Inflammatory macrophage (primary cell): ENCODE measurements around the gene GNAZ.
A peak's percentile ranks its signal among the peaks of the same experiment; 100 is the strongest.

Experiments
- DNase-seq, 2 donors: peaks; one replicate each; pipeline ENCODE4 v3.0.0-alpha.2; 2020 to 2022

GNAZ gene

GRCh38 chr22:23078462-23078787 lies 8.1 kb downstream of the GNAZ start:
- DNase-seq, result no peak

- no peak for DNase-seq
Observed at GRCh38 chr22:23079240-23079768, 9.0 kb downstream of the GNAZ start.

GRCh38 chr22:23079814-23080521 lies 9.6 kb downstream of the GNAZ start:
- no peak for DNase-seq

- no peak for DNase-seq
Observed at GRCh38 chr22:23080613-23081290, 10.4 kb downstream of the GNAZ start.

- DNase-seq, result no peak
Observed at GRCh38 chr22:23082534-23083314, 12.4 kb downstream of the GNAZ start.

DNA sequence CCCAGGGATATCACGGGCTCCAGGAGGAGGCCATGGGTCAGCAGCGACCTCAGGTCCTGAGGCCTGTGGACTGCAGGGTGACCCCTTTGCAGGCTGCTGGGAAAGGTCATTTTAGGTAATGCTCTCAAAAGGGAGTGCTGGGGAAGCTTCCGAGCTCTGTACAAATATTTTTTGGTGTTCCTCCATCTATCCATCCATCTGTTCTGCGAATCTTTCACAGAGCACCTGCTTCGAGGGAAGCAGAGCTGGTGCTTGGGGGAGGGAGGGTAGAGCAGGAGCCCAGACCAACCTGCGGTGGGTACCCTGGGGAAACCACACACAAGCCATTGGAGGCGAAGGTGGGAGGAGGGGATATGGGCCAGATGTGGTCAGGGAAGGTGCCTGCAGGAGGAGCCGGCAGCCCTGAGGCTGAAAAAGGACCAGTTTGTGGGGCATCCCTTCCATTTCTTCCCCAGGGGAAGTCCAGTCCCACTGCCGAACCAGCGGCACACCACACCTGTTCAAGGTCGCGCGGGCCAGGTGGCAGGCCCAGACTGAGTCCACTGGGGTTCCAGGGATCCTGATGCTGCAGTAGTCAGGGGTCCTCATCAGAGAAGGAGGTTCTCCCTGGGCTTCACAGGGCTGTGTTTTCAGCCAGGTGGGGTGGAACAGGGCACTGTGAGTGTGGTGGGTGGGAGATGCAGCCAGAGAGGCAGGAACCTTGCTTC lies 13.1 kb downstream of the GNAZ start:
- DNase-seq, result no peak

- DNase-seq, result no peak
Observed at GRCh38 chr22:23084453-23085350, 14.4 kb downstream of the GNAZ start.

- DNase-seq, result no peak
Observed at GRCh38 chr22:23085351-23085671, 15.0 kb downstream of the GNAZ start.

DNA sequence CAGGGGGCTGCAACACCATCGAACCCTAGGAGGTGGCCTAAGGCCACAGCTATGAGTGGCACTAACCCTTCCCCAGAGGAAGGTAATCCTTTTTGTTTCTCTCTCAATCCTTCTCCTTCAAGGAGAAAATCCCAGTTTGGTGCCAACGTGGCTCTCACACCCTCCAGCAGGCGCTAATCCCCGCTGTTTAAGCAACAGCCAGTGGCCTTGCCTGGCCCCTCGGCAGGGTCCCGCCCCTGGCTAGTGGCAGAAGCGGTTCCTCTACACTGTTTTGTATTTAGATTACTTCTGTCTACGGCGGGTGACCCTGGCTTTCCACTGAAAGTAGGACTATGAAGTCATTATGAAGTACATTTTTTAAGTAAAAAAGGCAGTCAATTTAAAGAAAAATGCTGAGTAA lies 15.5 kb downstream of the GNAZ start:
- DNase-seq, result no peak

GRCh38 chr22:23086263-23086662 lies 15.9 kb downstream of the GNAZ start:
- no peak for DNase-seq

- DNase-seq, result peak; percentile 47 to 59
Observed at GRCh38 chr22:23086787-23087186, 16.5 kb downstream of the GNAZ start.

DNA sequence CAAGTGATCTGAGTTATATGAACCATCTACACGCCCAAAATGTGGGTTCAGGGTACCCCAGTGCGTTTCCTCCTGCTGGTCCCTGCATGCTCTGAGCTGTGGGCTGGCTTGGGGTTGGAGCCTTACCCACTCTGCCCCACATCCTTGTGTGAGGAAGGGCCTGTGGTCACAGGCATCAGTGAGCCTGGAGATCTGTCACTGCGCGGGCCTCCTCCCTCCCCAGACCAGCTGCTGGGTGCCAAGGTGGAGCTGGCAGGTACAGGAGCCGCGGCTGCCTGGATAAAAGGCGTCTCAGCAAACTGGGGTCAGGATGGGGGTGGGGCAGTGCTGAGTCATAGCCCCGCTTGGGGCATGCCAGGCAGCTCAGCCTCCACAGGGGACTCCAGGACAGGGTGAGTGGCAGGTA lies 17.9 kb downstream of the GNAZ start:
- DNase-seq, result no peak

GRCh38 chr22:23089010-23089409 lies 18.7 kb downstream of the GNAZ start:
- DNase-seq, result no peak

DNA sequence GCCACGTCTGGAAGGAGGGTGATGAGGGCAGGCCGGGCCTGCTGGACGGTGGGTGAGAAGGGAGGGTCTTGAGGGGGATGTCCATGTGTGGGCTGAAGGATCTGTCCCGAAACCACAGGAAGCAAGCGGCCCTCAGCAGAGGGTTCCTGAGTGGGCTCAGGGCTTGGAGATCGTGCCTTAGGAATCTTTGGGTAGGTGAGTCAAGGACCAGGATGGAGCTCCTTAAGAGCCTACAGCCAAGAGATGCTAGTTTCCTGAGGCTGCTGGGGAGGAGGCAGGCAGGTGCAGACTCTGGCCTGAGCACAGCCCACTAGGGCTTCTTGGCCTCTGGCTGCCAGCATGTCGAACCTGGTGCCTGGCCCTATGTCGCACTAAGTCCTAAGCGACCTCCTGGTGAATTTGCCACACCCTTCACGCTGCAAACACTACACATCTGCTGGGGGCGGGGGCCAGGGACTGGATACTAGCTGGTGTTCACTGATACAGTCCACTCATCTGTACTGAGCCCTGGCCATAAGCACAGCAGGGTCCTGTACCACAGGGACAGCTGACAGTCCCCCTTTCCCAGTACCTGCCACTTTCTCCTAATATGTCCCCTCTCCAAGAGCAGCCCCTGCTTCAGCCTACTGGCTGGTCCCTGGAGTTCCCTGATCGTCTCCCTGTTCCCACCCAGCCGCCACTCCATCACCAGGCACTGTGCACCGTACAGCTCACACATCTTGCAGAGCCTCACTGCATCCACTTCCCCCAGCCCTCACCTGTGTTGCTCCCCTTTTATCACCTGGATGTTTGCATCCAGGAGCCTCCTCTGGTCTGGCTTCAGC lies 19.5 kb downstream of the GNAZ start:
- no peak for DNase-seq

GRCh38 chr22:23090457-23090835 lies 20.1 kb downstream of the GNAZ start:
- no peak for DNase-seq

GRCh38 chr22:23091760-23092159 lies 21.4 kb downstream of the GNAZ start:
- DNase-seq, result no peak

DNA sequence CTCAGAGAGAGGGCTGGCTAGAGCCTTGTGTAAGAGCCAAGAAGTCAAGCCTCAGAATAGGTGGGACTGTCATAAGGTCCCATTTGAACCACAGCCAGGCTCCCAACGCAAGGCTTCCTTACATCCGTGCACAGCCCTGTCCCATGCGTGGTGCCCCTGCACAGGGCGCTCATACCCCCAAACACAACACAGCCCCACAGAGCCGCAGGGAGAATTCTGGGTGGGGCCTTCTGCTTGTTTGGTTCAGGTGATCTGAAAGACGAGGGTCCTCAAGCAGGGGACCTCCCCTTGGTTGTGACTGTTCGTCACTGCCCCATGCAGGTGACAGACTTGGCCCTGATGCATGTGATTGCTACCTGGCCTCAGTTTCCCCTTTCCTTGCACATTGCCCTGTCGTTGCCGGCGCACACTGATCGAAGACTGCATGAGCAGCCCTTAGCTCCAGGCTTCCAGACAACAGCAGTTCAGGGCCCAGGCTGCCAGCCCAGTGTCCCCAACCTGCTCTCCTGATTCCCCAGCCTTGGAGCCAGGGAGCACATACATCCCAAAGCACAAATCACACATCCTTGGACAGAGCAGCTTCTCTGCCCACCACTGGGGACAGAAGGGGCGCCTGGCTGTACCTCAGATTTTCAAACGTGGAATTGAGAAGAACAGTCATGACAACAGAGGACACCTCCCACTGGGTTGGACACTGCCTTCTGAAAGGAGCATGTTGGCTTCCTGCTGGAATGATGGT lies 22.1 kb downstream of the GNAZ start:
- DNase-seq, result no peak

DNA sequence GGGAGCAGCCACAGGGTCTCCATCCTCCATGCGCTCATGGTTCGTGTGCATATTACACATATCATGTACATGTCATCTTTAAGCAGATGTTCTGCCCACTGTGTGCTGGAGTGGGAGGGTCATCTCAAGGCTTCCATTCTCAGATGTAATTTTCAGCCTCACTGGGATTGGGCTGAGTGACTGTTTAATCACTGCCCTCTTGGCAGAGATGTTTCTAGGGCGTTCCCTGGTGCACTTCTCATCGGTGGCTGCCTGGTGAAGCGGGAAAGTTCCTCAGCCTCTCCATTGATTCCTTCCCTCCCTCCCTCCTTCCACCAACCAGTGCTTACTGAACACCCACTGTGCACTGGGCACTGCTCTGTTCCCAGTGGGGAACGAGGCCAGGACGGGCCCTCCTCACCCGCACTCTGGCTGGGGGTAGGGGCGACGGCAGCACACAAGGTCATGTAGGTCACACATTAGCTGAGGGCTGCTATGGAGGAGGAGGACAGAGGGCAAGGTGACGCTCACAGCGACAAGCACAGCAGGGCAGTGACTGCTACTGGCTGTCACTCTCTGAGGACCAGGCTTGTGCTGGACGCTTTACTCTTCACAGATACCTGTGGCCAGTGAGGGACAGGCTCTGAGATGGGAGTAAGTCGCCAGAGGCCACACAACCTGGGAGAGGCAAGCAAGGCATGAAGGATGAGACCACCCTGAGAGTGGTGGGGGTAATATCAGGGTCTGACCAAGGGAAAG lies 22.9 kb downstream of the GNAZ start:
- no peak for DNase-seq

DNA sequence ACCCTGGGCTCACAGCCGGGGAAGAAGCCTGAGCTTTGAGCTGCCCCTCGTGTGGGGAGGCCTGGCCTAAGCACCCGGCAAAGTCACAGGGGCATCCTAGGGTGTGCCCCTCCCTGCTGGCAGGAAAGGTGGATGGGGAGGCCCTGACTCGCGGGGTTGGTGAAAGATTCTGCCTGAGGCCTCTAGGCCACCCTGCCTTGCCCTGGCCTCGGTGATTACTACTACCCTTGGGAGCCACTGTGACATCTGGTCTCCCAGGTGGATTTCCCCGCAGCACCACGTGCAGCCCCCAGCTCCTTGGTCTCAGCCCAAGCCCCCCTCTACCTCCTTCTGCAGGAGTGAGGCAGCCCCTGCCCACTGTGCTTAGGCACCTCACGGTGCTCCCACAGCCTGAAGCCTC lies 23.9 kb downstream of the GNAZ start:
- DNase-seq, result no peak
